Measurements from ENCODE around the gene HSPA1B.

GRCh38 chr6:31844507-31844906, 17.0 kb downstream of the HSPA1B start:
- TF ChIP-seq REST (IDR thresholded peaks at IDR 0.05; ENCODE audit: insufficient read depth in 1 of 2, low read depth in 2 of 2, low read length in 1 of 2) (no peak), POLR2AphosphoS5 (IDR thresholded peaks at IDR 0.05; ENCODE audit: low read depth, low read length) (no peak), SIN3A (IDR thresholded peaks at IDR 0.05; ENCODE audit: borderline replicate concordance, insufficient read depth, low read depth, low read length) (no peak), TCF7L2 (IDR thresholded peaks at IDR 0.05; ENCODE audit: low read depth, low read length) (no peak)
- TF ChIP-seq, protein P1, sequence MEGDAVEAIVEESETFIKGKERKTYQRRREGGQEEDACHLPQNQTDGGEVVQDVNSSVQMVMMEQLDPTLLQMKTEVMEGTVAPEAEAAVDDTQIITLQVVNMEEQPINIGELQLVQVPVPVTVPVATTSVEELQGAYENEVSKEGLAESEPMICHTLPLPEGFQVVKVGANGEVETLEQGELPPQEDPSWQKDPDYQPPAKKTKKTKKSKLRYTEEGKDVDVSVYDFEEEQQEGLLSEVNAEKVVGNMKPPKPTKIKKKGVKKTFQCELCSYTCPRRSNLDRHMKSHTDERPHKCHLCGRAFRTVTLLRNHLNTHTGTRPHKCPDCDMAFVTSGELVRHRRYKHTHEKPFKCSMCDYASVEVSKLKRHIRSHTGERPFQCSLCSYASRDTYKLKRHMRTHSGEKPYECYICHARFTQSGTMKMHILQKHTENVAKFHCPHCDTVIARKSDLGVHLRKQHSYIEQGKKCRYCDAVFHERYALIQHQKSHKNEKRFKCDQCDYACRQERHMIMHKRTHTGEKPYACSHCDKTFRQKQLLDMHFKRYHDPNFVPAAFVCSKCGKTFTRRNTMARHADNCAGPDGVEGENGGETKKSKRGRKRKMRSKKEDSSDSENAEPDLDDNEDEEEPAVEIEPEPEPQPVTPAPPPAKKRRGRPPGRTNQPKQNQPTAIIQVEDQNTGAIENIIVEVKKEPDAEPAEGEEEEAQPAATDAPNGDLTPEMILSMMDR (IDR thresholded peaks at IDR 0.05): no peak

All from Panc1 (cell line).